Neutrophil (primary cell): ENCODE results near the gene NUB1.

Experiments used
- H3K27ac ChIP-seq: fragments of 200-600 bp; sonication (generic); 2 replicates; pipeline ENCODE4 v1.5.1; 2016; ENCODE audit warnings: mild to moderate bottlenecking, moderate library complexity
- H3K27me3 ChIP-seq: fragments of 200-600 bp; sonication (generic); 2 replicates; pipeline ENCODE4 v1.6.0; 2016; ENCODE audit warnings: mild to moderate bottlenecking
- H3K36me3 ChIP-seq: fragments of 200-600 bp; sonication (generic); 2 replicates; pipeline ENCODE4 v1.5.1; 2017
- H3K4me1 ChIP-seq, 2 experiments: fragments of 200-600 bp in 1 of 2; sonication (generic) in 1 of 2; 1 replicate in 1 of 2; 2 replicates in 1 of 2; pipeline versions ENCODE4 v1.5.1 to v1.6.1; 2013 to 2016; ENCODE audit warnings: low read depth in 1 of 2, low read length in 1 of 2, mild to moderate bottlenecking in 1 of 2, moderate library complexity in 1 of 2; ENCODE audit not compliant: control insufficient read depth in 1 of 2, insufficient read depth in 1 of 2
- H3K4me3 ChIP-seq, 2 experiments: fragments of 200-600 bp in 1 of 2; sonication (generic) in 1 of 2; 1 replicate in 1 of 2; 2 replicates in 1 of 2; pipeline ENCODE4 v1.5.1; 2013 to 2016; ENCODE audit warnings: low read depth in 1 of 2, low read length in 1 of 2, mild to moderate bottlenecking in 1 of 2, moderate library complexity in 1 of 2
- H3K9me3 ChIP-seq: fragments of 200-600 bp; sonication (generic); 2 replicates; pipeline ENCODE4 v1.5.1; 2016
- TF ChIP-seq, protein P1 (sequence below): fragments of 200-600 bp; sonication (generic); IDR thresholded peaks from 2 replicates; pipeline ENCODE4 v1.5.1; 2016; ENCODE audit warnings: antibody characterized with exemption

NUB1 gene

GRCh38 chr7:151366166-151366879 lies 24.7 kb downstream of the NUB1 start:
- H3K4me1 ChIP-seq: peaks cover 0 to 5% of the 10 kb centered on the region in 2 experiments
- no peak overlapping the region for H3K27ac ChIP-seq
- TF ChIP-seq, protein P1, sequence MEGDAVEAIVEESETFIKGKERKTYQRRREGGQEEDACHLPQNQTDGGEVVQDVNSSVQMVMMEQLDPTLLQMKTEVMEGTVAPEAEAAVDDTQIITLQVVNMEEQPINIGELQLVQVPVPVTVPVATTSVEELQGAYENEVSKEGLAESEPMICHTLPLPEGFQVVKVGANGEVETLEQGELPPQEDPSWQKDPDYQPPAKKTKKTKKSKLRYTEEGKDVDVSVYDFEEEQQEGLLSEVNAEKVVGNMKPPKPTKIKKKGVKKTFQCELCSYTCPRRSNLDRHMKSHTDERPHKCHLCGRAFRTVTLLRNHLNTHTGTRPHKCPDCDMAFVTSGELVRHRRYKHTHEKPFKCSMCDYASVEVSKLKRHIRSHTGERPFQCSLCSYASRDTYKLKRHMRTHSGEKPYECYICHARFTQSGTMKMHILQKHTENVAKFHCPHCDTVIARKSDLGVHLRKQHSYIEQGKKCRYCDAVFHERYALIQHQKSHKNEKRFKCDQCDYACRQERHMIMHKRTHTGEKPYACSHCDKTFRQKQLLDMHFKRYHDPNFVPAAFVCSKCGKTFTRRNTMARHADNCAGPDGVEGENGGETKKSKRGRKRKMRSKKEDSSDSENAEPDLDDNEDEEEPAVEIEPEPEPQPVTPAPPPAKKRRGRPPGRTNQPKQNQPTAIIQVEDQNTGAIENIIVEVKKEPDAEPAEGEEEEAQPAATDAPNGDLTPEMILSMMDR: no peak
- no peaks in the 10 kb centered on the region for H3K27me3 ChIP-seq
- H3K9me3 ChIP-seq: no peaks in the 10 kb centered on the region
- peaks cover 68% of the 10 kb centered on the region for H3K36me3 ChIP-seq
- no peak overlapping the region for H3K4me3 ChIP-seq

DNA sequence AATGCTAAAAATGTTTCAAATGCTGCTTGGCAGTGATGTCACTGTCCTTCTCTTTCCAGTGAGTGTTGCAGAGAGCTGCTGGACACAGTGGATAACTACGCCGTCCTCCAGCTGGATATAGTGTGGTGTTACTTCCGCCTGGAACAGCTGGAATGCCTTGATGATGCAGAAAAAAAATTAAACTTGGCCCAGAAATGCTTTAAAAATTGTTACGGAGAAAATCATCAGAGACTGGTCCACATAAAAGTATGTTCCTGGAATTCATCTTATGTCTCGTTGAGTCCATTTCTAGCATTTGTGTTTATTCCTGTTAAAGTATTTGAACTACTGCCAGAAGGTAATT lies 25.2 kb downstream of the NUB1 start:
- Histone ChIP-seq H3K4me1 (peaks cover 0 to 5% of the 10 kb centered on the region in 2 experiments), H3K27ac (no peak overlapping the region), H3K27me3 (no peaks in the 10 kb centered on the region), H3K4me3 (no peak overlapping the region), H3K9me3 (no peaks in the 10 kb centered on the region), H3K36me3 (peaks cover 68% of the 10 kb centered on the region)
- TF ChIP-seq, protein P1: no peak

- Histone ChIP-seq H3K9me3 (no peaks in the 10 kb centered on the region), H3K27ac (no peak overlapping the region), H3K27me3 (no peaks in the 10 kb centered on the region), H3K4me1 (peaks cover 0 to 5% of the 10 kb centered on the region in 2 experiments), H3K36me3 (peaks cover 68% of the 10 kb centered on the region), H3K4me3 (no peak overlapping the region)
- TF ChIP-seq, protein P1: no peak
These were observed 25.7 kb downstream of the NUB1 start for GRCh38 chr7:151367284-151367683.

GRCh38 chr7:151368136-151368571 lies 26.5 kb downstream of the NUB1 start:
- Histone ChIP-seq H3K9me3 (no peaks in the 10 kb centered on the region), H3K36me3 (peaks cover 69% of the 10 kb centered on the region), H3K4me3 (no peak overlapping the region), H3K27me3 (no peaks in the 10 kb centered on the region), H3K27ac (no peak overlapping the region), H3K4me1 (peaks cover 0 to 5% of the 10 kb centered on the region in 2 experiments)
- TF ChIP-seq, protein P1: peak; percentile 86

DNA sequence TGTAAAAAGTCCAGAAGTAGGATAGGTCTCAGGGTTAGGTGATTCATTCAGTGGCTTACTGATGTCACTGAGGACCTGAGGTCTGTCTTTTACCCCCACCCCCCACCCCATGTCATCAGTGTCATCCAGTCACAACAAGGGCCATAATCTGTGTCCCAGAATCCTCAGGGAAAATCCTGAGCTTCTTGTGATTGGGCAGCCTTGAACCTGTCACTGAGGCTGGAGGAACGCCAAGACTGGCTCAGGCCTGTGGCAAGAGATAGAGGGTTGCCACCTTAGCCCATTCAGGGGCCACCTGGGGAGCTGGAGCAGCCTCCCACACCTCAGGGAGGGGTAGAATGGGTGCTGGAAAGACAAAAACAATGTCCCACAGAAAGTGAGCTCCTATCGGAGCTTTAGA lies 29.7 kb downstream of the NUB1 start:
- Histone ChIP-seq H3K4me1 (peaks cover 0 to 5% of the 10 kb centered on the region in 2 experiments), H3K36me3 (peaks cover 94% of the 10 kb centered on the region), H3K4me3 (no peak overlapping the region), H3K27me3 (no peaks in the 10 kb centered on the region), H3K9me3 (no peaks in the 10 kb centered on the region), H3K27ac (no peak overlapping the region)
- TF ChIP-seq, protein P1: no peak
